Measurements from ENCODE around the gene ATP5F1B. TPM values are rescaled to one million over a fixed set of nuclear protein-coding genes. Genes with fewer than 3 reads are reported as not detected.

The ATP5F1B gene
- total and polyA plus RNA-seq, 9 of the 15 experiments (the other 6 are each of a cell fraction or from before 2014, with no cell fraction given), result 908 to 3,125 (median 1,482) TPM

GRCh38 chr12:56636675-56637540, 8.9 kb downstream of the ATP5F1B start (continued):
- TF ChIP-seq, protein P1, sequence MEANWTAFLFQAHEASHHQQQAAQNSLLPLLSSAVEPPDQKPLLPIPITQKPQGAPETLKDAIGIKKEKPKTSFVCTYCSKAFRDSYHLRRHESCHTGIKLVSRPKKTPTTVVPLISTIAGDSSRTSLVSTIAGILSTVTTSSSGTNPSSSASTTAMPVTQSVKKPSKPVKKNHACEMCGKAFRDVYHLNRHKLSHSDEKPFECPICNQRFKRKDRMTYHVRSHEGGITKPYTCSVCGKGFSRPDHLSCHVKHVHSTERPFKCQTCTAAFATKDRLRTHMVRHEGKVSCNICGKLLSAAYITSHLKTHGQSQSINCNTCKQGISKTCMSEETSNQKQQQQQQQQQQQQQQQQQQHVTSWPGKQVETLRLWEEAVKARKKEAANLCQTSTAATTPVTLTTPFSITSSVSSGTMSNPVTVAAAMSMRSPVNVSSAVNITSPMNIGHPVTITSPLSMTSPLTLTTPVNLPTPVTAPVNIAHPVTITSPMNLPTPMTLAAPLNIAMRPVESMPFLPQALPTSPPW (CRISPR knock-in tag; IDR thresholded peaks at IDR 0.05), result peak; percentile 87
- TF ChIP-seq NCOA2 (IDR thresholded peaks at IDR 0.05; ENCODE audit: partially characterized antibody in 2 of 2) (no peak), NBN (IDR thresholded peaks at IDR 0.05; ENCODE audit: low read depth) (peak; percentile 54), EWSR1 (IDR thresholded peaks at IDR 0.05; ENCODE audit: borderline replicate concordance, low read depth, partially characterized antibody) (no peak), ZC3H8 (IDR thresholded peaks at IDR 0.05) (no peak), CBX5 (IDR thresholded peaks at IDR 0.05; ENCODE audit: borderline replicate concordance, low read depth) (no peak), MXI1 (IDR thresholded peaks at IDR 0.05; ENCODE audit: low read depth, low read length) (no peak), RFX7 (CRISPR knock-in tag; IDR thresholded peaks at IDR 0.05) (no peak), RBM17 (IDR thresholded peaks at IDR 0.05; ENCODE audit: borderline replicate concordance, low read depth, low read length) (no peak), EP300 (IDR thresholded peaks at IDR 0.05; ENCODE audit: low read length) (peak; percentile 62), WHSC1 (IDR thresholded peaks at IDR 0.05; ENCODE audit: low read length) (no peak), TEAD2 (tag; IDR thresholded peaks at IDR 0.05) (no peak), MYBL2 (IDR thresholded peaks at IDR 0.05; ENCODE audit: low read depth) (peak; percentile 49; the same call in 1 of the 2 replicates), MYBL2 (CRISPR knock-in tag; IDR thresholded peaks at IDR 0.05; ENCODE audit: borderline replicate concordance) (no peak)
- TF ChIP-seq, protein P2, sequence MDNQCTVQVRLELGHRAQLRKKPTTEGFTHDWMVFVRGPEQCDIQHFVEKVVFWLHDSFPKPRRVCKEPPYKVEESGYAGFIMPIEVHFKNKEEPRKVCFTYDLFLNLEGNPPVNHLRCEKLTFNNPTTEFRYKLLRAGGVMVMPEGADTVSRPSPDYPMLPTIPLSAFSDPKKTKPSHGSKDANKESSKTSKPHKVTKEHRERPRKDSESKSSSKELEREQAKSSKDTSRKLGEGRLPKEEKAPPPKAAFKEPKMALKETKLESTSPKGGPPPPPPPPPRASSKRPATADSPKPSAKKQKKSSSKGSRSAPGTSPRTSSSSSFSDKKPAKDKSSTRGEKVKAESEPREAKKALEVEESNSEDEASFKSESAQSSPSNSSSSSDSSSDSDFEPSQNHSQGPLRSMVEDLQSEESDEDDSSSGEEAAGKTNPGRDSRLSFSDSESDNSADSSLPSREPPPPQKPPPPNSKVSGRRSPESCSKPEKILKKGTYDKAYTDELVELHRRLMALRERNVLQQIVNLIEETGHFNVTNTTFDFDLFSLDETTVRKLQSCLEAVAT (IDR thresholded peaks at IDR 0.05), result no peak
- TF ChIP-seq, protein P3, sequence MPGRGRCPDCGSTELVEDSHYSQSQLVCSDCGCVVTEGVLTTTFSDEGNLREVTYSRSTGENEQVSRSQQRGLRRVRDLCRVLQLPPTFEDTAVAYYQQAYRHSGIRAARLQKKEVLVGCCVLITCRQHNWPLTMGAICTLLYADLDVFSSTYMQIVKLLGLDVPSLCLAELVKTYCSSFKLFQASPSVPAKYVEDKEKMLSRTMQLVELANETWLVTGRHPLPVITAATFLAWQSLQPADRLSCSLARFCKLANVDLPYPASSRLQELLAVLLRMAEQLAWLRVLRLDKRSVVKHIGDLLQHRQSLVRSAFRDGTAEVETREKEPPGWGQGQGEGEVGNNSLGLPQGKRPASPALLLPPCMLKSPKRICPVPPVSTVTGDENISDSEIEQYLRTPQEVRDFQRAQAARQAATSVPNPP (IDR thresholded peaks at IDR 0.05; ENCODE audit: borderline replicate concordance, insufficient read depth, insufficient read length), result no peak
- TF ChIP-seq, protein P4, sequence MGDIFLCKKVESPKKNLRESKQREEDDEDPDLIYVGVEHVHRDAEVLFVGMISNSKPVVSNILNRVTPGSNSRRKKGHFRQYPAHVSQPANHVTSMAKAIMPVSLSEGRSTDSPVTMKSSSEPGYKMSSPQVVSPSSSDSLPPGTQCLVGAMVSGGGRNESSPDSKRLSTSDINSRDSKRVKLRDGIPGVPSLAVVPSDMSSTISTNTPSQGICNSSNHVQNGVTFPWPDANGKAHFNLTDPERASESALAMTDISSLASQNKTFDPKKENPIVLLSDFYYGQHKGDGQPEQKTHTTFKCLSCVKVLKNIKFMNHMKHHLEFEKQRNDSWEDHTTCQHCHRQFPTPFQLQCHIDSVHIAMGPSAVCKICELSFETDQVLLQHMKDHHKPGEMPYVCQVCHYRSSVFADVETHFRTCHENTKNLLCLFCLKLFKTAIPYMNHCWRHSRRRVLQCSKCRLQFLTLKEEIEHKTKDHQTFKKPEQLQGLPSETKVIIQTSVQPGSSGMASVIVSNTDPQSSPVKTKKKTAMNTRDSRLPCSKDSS (IDR thresholded peaks at IDR 0.05; ENCODE audit: low read depth, partially characterized antibody), result no peak
